Measurements from ENCODE around the gene ARL14EPL.
A peak's percentile ranks its signal among the peaks of the same experiment; 100 is the strongest.
"Not testable (repeated sequence)": the region's sequence is repeated elsewhere in the genome, so short reads cannot be mapped to it uniquely, and the experiment has no call there.

Gene ARL14EPL

GRCh38 chr5:116046261-116046660 is 14.0 kb downstream of the ARL14EPL start:
- no peak for DNase-seq (ENCODE audit: low read depth in 2 of 3, low spot score in 2 of 3)

- no peak for DNase-seq (ENCODE audit: low read depth in 2 of 3, low spot score in 2 of 3)
These were observed 14.6 kb downstream of the ARL14EPL start for GRCh38 chr5:116046823-116047222.

- DNase-seq (ENCODE audit: low read depth in 2 of 3, low spot score in 2 of 3) = no peak
These were observed 26.2 kb downstream of the ARL14EPL start for GRCh38 chr5:116058346-116058936.

- DNase-seq (ENCODE audit: low read depth in 2 of 3, low spot score in 2 of 3) = no peak
These were observed 30.1 kb downstream of the ARL14EPL start for GRCh38 chr5:116062352-116062751.

- DNase-seq (ENCODE audit: low read depth in 2 of 3, low spot score in 2 of 3) = no peak
These were observed 31.7 kb downstream of the ARL14EPL start for GRCh38 chr5:116063950-116064349.

GRCh38 chr5:116068028-116068632 is 35.9 kb downstream of the ARL14EPL start:
- no peak for DNase-seq (ENCODE audit: low read depth in 2 of 3, low spot score in 2 of 3)

GRCh38 chr5:116071211-116071610 is 38.9 kb downstream of the ARL14EPL start:
- no peak for DNase-seq (ENCODE audit: low read depth in 2 of 3, low spot score in 2 of 3)

- DNase-seq (ENCODE audit: low read depth in 2 of 3, low spot score in 2 of 3) = no peak
These were observed 43.0 kb downstream of the ARL14EPL start for GRCh38 chr5:116075191-116075831.

GRCh38 chr5:116076496-116076895 is 44.2 kb downstream of the ARL14EPL start:
- no peak for DNase-seq (ENCODE audit: low read depth in 2 of 3, low spot score in 2 of 3)

GRCh38 chr5:116078199-116078598 is 45.9 kb downstream of the ARL14EPL start:
- DNase-seq (ENCODE audit: low read depth in 2 of 3, low spot score in 2 of 3) = no peak

GRCh38 chr5:116084287-116084691 is 52.0 kb downstream of the ARL14EPL start:
- no peak for DNase-seq (ENCODE audit: low read depth in 2 of 3, low spot score in 2 of 3)

- peak; percentile 50 to 60 (median 52) for DNase-seq (ENCODE audit: low read depth in 2 of 3, low spot score in 2 of 3)
These were observed 52.8 kb downstream of the ARL14EPL start, which contains the start of gene COMMD10 for GRCh38 chr5:116084871-116085715. Gene COMMD10 (plus strand): TSS chr5:116085025.

GRCh38 chr5:116086309-116086708 is 54.0 kb downstream of the ARL14EPL start:
- DNase-seq (ENCODE audit: low read depth in 2 of 3, low spot score in 2 of 3) = not testable (repeated sequence)

GRCh38 chr5:116088062-116088461 is 55.8 kb downstream of the ARL14EPL start:
- no peak for DNase-seq (ENCODE audit: low read depth in 2 of 3, low spot score in 2 of 3)

- DNase-seq (ENCODE audit: low read depth in 2 of 3, low spot score in 2 of 3) = no peak
These were observed 58.0 kb downstream of the ARL14EPL start for GRCh38 chr5:116090302-116090701.

GRCh38 chr5:116091416-116091815 is 59.1 kb downstream of the ARL14EPL start:
- DNase-seq (ENCODE audit: low read depth in 2 of 3, low spot score in 2 of 3) = no peak

GRCh38 chr5:116097301-116097700 is 65.0 kb downstream of the ARL14EPL start:
- no peak for DNase-seq (ENCODE audit: low read depth in 2 of 3, low spot score in 2 of 3)

GRCh38 chr5:116098998-116099397 is 66.7 kb downstream of the ARL14EPL start:
- DNase-seq (ENCODE audit: low read depth in 2 of 3, low spot score in 2 of 3) = no peak

- not testable (repeated sequence) for DNase-seq (ENCODE audit: low read depth in 2 of 3, low spot score in 2 of 3)
These were observed 72.7 kb downstream of the ARL14EPL start for GRCh38 chr5:116104941-116105340.

All from activated CD8-positive, alpha-beta memory T cell treated with anti-CD3 and anti-CD28 coated beads for 48 hours (primary cell).